HG02610 (cell line): ENCODE data around the gene COPG2.

ENCODE experiments used
- ATAC-seq: cut with Tn5 transposase; IDR thresholded peaks from one replicate; pipeline ENCODE4 v1.9.1; 2021; ENCODE audit warnings: mild to moderate bottlenecking, moderate library complexity; ENCODE audit not compliant: unreplicated experiment

Gene COPG2

GRCh38 chr7:130479716-130480400 lies 188.7 kb downstream of the COPG2 start:
- no peak for ATAC-seq

- no peak for ATAC-seq
Measured at GRCh38 chr7:130478991-130479390, 189.6 kb downstream of the COPG2 start.

GRCh38 chr7:130476297-130477150 lies 192.0 kb downstream of the COPG2 start:
- ATAC-seq, result peak; percentile 81

- no peak for ATAC-seq
Measured at GRCh38 chr7:130475776-130476175, 192.8 kb downstream of the COPG2 start.

GRCh38 chr7:130473876-130474275 lies 194.7 kb downstream of the COPG2 start:
- ATAC-seq, result no peak

- ATAC-seq, result no peak
Measured at GRCh38 chr7:130473289-130473688, 195.3 kb downstream of the COPG2 start.

- ATAC-seq, result no peak
Measured at GRCh38 chr7:130471974-130472373, 196.6 kb downstream of the COPG2 start.

- ATAC-seq, result no peak
Measured at GRCh38 chr7:130468612-130469011, 199.9 kb downstream of the COPG2 start.

GRCh38 chr7:130463553-130464434 lies 204.8 kb downstream of the COPG2 start:
- no peak for ATAC-seq

GRCh38 chr7:130461272-130461671 lies 207.3 kb downstream of the COPG2 start:
- no peak for ATAC-seq

GRCh38 chr7:130458257-130458656 lies 210.3 kb downstream of the COPG2 start:
- no peak for ATAC-seq
